ENCODE measurements around the gene NDUFB3.

NDUFB3 gene

DNA sequence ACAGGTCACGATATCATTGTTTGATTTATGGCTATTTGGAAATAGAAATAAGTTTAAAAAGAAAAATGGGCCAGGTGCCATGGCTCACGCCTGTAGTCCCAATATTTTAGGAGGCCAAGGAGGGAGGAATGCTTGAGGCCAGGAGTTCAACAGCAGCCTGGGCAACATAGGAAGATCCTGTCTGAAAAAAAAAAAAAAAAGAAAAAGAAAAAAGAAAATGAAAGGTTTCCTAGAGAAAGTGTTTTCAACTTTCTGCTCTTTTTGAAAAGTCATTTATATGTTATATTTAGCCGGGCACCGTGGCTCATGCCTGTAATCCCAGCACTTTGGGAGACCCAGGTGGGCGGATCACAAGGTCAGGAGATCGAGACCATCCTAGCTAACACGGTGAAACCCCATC, 3.2 kb downstream of the NDUFB3 start:
- no peaks in the 10 kb centered on the region for H3K27me3 ChIP-seq (replicated peaks; ENCODE audit: control insufficient read depth, insufficient read depth, low read length)
- TF ChIP-seq, protein P1, sequence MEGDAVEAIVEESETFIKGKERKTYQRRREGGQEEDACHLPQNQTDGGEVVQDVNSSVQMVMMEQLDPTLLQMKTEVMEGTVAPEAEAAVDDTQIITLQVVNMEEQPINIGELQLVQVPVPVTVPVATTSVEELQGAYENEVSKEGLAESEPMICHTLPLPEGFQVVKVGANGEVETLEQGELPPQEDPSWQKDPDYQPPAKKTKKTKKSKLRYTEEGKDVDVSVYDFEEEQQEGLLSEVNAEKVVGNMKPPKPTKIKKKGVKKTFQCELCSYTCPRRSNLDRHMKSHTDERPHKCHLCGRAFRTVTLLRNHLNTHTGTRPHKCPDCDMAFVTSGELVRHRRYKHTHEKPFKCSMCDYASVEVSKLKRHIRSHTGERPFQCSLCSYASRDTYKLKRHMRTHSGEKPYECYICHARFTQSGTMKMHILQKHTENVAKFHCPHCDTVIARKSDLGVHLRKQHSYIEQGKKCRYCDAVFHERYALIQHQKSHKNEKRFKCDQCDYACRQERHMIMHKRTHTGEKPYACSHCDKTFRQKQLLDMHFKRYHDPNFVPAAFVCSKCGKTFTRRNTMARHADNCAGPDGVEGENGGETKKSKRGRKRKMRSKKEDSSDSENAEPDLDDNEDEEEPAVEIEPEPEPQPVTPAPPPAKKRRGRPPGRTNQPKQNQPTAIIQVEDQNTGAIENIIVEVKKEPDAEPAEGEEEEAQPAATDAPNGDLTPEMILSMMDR (IDR thresholded peaks at IDR 0.05; ENCODE audit: insufficient read depth, low read length, poor library complexity, severe bottlenecking): no peak
- no peak for DNase-seq (ENCODE audit: extremely low read depth, insufficient read length)
- H3K4me3 ChIP-seq (replicated peaks; ENCODE audit: low read depth, low read length): no peak overlapping the region
- no peaks in the 10 kb centered on the region for H3K36me3 ChIP-seq (ENCODE audit: control insufficient read depth, insufficient read depth, low read length)

DNA sequence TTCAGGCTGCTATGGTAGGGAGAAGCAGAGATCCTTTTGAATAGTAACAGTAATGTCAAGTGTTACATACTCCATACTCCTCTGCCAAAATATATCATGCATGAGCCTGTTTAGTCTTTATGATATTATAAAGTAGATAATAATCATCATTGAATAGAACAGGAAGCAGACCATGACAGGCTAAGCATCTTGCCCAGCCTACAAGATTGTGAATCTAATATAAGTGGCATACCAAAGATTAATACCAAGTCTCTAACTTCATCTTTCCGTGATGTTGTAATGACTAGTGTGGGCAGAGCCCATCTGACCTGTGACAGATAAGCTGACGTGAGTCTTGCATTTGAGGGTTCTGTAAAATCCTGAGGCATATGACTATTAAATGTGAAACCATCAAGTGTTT, 13.1 kb downstream of the NDUFB3 start:
- TF ChIP-seq, protein P1 (IDR thresholded peaks at IDR 0.05; ENCODE audit: insufficient read depth, low read length, poor library complexity, severe bottlenecking): no peak
- no peak overlapping the region for H3K4me3 ChIP-seq (replicated peaks; ENCODE audit: low read depth, low read length)
- no peaks in the 10 kb centered on the region for H3K27me3 ChIP-seq (replicated peaks; ENCODE audit: control insufficient read depth, insufficient read depth, low read length)
- H3K36me3 ChIP-seq (ENCODE audit: control insufficient read depth, insufficient read depth, low read length): peaks cover 1% of the 10 kb centered on the region
- no peak for DNase-seq (ENCODE audit: extremely low read depth, insufficient read length)

DNA sequence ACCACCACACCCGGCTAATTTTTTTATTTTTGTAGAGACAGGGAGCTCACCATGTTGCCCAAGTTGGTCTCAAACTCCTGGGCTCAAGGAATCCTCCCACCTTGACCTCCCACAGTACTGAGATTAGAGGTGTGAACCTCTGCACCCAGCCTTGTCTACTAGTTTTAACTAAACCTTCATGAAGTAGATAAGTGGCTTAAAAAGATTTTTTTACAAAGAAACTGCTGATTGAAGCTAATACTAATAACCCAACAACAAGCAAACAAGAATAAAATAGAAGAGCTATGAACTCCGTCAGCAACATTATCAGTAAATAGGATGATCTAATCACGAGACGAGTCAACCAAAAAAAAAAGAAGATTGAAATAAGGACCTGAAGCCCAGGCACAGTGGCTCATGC, 18.8 kb downstream of the NDUFB3 start:
- H3K27me3 ChIP-seq (replicated peaks; ENCODE audit: control insufficient read depth, insufficient read depth, low read length): no peaks in the 10 kb centered on the region
- TF ChIP-seq, protein P1 (IDR thresholded peaks at IDR 0.05; ENCODE audit: insufficient read depth, low read length, poor library complexity, severe bottlenecking): no peak
- DNase-seq (ENCODE audit: extremely low read depth, insufficient read length): no peak
- no peak overlapping the region for H3K4me3 ChIP-seq (replicated peaks; ENCODE audit: low read depth, low read length)
- H3K36me3 ChIP-seq (ENCODE audit: control insufficient read depth, insufficient read depth, low read length): no peaks in the 10 kb centered on the region; the same call in none of the 2 replicates

DNA sequence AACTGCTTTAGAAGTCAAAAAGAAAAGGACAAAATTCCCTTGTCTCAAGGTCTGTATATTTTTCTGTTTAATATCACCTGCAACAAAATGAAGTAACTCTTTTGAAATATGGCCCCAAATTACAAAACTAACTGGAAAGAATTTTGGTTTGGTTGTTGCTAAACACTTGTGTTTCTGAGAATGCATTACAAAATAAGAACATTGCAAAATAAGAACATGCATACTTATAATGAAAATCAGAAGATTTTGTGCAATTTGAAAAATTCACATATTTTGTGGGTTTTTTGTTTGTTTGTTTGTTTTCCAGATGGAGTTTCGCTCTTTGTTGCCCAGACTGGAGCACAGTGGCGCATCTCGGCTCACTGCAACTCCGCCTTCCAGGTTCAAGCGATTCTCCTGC, 21.8 kb downstream of the NDUFB3 start:
- no peak for DNase-seq (ENCODE audit: extremely low read depth, insufficient read length)
- H3K4me3 ChIP-seq (replicated peaks; ENCODE audit: low read depth, low read length): no peak overlapping the region
- no peaks in the 10 kb centered on the region; the same call in none of the 2 replicates for H3K36me3 ChIP-seq (ENCODE audit: control insufficient read depth, insufficient read depth, low read length)
- TF ChIP-seq, protein P1 (IDR thresholded peaks at IDR 0.05; ENCODE audit: insufficient read depth, low read length, poor library complexity, severe bottlenecking): no peak
- no peaks in the 10 kb centered on the region for H3K27me3 ChIP-seq (replicated peaks; ENCODE audit: control insufficient read depth, insufficient read depth, low read length)

DNA sequence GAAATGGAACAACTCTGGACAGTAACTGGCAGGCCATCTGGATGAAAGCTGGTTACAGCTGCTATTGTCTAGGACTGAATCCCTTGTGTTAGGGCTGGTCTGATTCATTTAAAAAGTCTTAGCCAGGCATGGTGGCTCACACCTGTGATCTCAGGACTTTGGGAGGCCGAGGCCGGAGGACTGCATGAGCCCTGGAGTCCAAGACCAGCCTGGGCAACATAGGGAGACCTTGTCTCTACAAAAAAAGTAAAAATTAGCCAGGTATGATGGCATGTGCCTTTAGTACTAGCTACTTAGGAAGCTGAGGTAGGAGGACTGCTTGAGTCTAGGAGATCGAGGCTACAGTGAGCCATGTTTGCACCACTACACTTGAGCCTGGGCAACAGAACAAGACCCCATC, 28.7 kb downstream of the NDUFB3 start:
- TF ChIP-seq, protein P1 (IDR thresholded peaks at IDR 0.05; ENCODE audit: insufficient read depth, low read length, poor library complexity, severe bottlenecking): no peak
- Histone ChIP-seq H3K27me3 (replicated peaks; ENCODE audit: control insufficient read depth, insufficient read depth, low read length) (no peaks in the 10 kb centered on the region), H3K36me3 (ENCODE audit: control insufficient read depth, insufficient read depth, low read length) (no peaks in the 10 kb centered on the region), H3K4me3 (replicated peaks; ENCODE audit: low read depth, low read length) (no peak overlapping the region)
- no peak for DNase-seq (ENCODE audit: extremely low read depth, insufficient read length)

DNA sequence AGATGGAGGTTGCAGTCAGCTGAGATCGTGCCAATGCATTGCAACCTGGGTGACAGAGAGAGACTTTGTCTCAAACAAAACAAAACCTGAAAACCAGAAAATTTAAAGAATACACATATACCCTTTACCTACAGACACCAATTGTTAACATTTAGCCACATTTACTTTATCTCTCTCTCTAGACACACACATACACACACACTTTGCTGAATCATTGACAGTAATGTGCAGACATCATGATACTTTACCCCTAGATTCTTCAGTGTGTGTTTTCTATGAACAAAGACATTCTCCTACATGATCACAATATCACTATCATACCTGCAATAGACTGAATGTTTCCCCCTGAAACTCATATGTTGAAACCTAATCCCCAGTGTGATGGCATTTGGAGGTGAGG, 34.0 kb downstream of the NDUFB3 start:
- no peaks in the 10 kb centered on the region for H3K27me3 ChIP-seq (replicated peaks; ENCODE audit: control insufficient read depth, insufficient read depth, low read length)
- H3K36me3 ChIP-seq (ENCODE audit: control insufficient read depth, insufficient read depth, low read length): no peaks in the 10 kb centered on the region
- TF ChIP-seq, protein P1 (IDR thresholded peaks at IDR 0.05; ENCODE audit: insufficient read depth, low read length, poor library complexity, severe bottlenecking): no peak
- no peak overlapping the region for H3K4me3 ChIP-seq (replicated peaks; ENCODE audit: low read depth, low read length)
- no peak for DNase-seq (ENCODE audit: extremely low read depth, insufficient read length)
